Measurements from ENCODE around the gene TMEFF2. TPM values are rescaled to one million over a fixed set of nuclear protein-coding genes. Genes with fewer than 3 reads are reported as not detected.

Gene TMEFF2
- total and polyA plus RNA-seq, 2 of the 8 experiments (the other 6 are each of a cell fraction or from before 2014, with no cell fraction given) = 0.91 to 3.7 TPM

DNA sequence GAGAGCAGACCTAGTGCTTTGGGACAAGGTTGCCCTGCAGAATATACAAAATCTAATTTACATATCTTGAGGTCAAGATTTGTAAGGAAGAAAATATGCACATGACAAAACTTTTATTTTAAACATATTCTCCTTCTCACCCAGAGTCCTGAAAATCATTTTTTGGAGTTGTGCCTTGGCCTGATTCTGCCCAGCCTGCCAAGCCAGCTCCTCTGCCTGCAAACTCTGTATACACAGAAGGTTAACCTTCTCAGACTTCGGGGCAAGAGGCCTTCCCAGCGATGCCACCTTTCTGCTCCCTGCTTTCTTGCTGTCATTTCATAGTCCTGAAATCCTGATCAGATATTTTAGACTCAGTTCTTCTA lies 252.0 kb downstream of the TMEFF2 start:
- no peak overlapping the region for H3K27ac ChIP-seq (ENCODE audit: low read depth, low read length)
- no peak overlapping the region for H3K18ac ChIP-seq (ENCODE audit: extremely low read depth, low read length)
- no peak overlapping the region for H4K91ac ChIP-seq (replicated peaks; ENCODE audit: insufficient read length, low read length)
- H2AK5ac ChIP-seq (ENCODE audit: low read depth, low read length) = no peak overlapping the region
- no peak overlapping the region for H2BK5ac ChIP-seq (ENCODE audit: low read depth, low read length)
- H2BK20ac ChIP-seq (ENCODE audit: low read length) = no peak overlapping the region
- no peaks in the 10 kb centered on the region for H3K9me3 ChIP-seq (ENCODE audit: insufficient read depth in 2 of 2, low read depth in 1 of 2, low read length in 1 of 2)
- TF ChIP-seq, protein P1, sequence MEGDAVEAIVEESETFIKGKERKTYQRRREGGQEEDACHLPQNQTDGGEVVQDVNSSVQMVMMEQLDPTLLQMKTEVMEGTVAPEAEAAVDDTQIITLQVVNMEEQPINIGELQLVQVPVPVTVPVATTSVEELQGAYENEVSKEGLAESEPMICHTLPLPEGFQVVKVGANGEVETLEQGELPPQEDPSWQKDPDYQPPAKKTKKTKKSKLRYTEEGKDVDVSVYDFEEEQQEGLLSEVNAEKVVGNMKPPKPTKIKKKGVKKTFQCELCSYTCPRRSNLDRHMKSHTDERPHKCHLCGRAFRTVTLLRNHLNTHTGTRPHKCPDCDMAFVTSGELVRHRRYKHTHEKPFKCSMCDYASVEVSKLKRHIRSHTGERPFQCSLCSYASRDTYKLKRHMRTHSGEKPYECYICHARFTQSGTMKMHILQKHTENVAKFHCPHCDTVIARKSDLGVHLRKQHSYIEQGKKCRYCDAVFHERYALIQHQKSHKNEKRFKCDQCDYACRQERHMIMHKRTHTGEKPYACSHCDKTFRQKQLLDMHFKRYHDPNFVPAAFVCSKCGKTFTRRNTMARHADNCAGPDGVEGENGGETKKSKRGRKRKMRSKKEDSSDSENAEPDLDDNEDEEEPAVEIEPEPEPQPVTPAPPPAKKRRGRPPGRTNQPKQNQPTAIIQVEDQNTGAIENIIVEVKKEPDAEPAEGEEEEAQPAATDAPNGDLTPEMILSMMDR (IDR thresholded peaks at IDR 0.05; ENCODE audit: control extremely low read depth in 1 of 3, insufficient read depth in 1 of 3, low read depth in 1 of 3, low read length in 3 of 3) = no peak
- no peaks in the 10 kb centered on the region for H3K27me3 ChIP-seq (replicated peaks in 1 of 4; ENCODE audit: control insufficient read depth in 3 of 4, extremely low read depth in 1 of 4, insufficient read depth in 3 of 4, low read length in 3 of 4)
- H4K8ac ChIP-seq (ENCODE audit: extremely low read depth, insufficient read depth, low read length) = no peak overlapping the region
- H3K4ac ChIP-seq (replicated peaks; ENCODE audit: insufficient read length, low read depth, low read length) = no peak overlapping the region
- H3K56ac ChIP-seq (replicated peaks; ENCODE audit: insufficient read length, low read depth, low read length) = no peak overlapping the region
- H3K23ac ChIP-seq (ENCODE audit: insufficient read length) = no peak overlapping the region
- H3K4me1 ChIP-seq (replicated peaks in 1 of 4; ENCODE audit: control insufficient read depth in 3 of 4, insufficient read depth in 4 of 4, low read length in 3 of 4) = no peaks in the 10 kb centered on the region
- DNase-seq (ENCODE audit: low read depth in 1 of 2, low spot score in 2 of 2) (no peak), FAIRE-seq (no peak)
- no peak overlapping the region for H3K9ac ChIP-seq (replicated peaks in 1 of 4; ENCODE audit: extremely low read depth in 1 of 4, low read depth in 3 of 4, low read length in 3 of 4)
- no peak overlapping the region for H2BK120ac ChIP-seq (replicated peaks; ENCODE audit: low read depth, low read length)
- no peaks in the 10 kb centered on the region for H4K20me1 ChIP-seq (replicated peaks in 1 of 2; ENCODE audit: control insufficient read depth in 1 of 2, insufficient read depth in 2 of 2, low read length in 2 of 2)
- H3K36me3 ChIP-seq (ENCODE audit: control insufficient read depth in 2 of 4, insufficient read depth in 4 of 4, low read length in 3 of 4) = no peaks in the 10 kb centered on the region
- no peaks in the 10 kb centered on the region for H3K79me1 ChIP-seq (ENCODE audit: low read depth, low read length)
- CTCF ChIA-PET (ENCODE audit: partially characterized antibody) = interaction anchor here (1.1 to 2.3 kb wide), 6 partner anchors 8 to 73 kb away, joined by 3 to 11 read pairs (median 4); no protein-coding TSS in a partner anchor
- no peak overlapping the region for H2BK12ac ChIP-seq (ENCODE audit: low read depth, low read length)
- H2AFZ ChIP-seq (ENCODE audit: low read length) = no peak overlapping the region
- H3K23me2 ChIP-seq (ENCODE audit: low read depth, low read length) = no peaks in the 10 kb centered on the region
- H3K4me3 ChIP-seq (ENCODE audit: extremely low read depth in 1 of 4, insufficient read depth in 2 of 4, low read depth in 3 of 4, low read length in 4 of 4) = no peak overlapping the region
- no peak overlapping the region for H3K4me2 ChIP-seq (ENCODE audit: insufficient read depth in 1 of 2, low read depth in 2 of 2, low read length in 2 of 2)
- no peak overlapping the region for H4K5ac ChIP-seq (ENCODE audit: insufficient read length, low read depth, low read length)
- no peak overlapping the region for H3K14ac ChIP-seq (ENCODE audit: insufficient read length)
- POLR2A ChIA-PET (ENCODE audit: partially characterized antibody) = no interaction called here
- WGBS, 2 experiments (ENCODE audit: extremely low coverage in 1 of 2, insufficient coverage in 1 of 2, insufficient read length in 1 of 2, insufficient replicate concordance in 2 of 2, low coverage in 1 of 2, low lambda C conversion rate in 2 of 2, missing lambda C conversion rate in 1 of 2) = 100% methylated on average over 2 of the region's 2 CpGs; no CpG with 5 or more reads in 1 of the 2 experiments
- H2BK15ac ChIP-seq (ENCODE audit: low read length) = no peak overlapping the region
- no peaks in the 10 kb centered on the region for H3K79me2 ChIP-seq (ENCODE audit: control insufficient read depth in 1 of 2, insufficient read depth in 2 of 2, low read length in 2 of 2)

All from H1 (cell line).